Measurements from ENCODE around the gene PTPN21.

PTPN21 gene

GRCh38 chr14:88554457-88555286 lies at the start of gene PTPN21:
Gene PTPN21 (minus strand): TSS chr14:88555007. CDS start chr14:88550417, 4,590 bp downstream.
- DNase-seq: no peak

- no peak for DNase-seq
Observed at GRCh38 chr14:88604212-88604611, 49.4 kb upstream of the PTPN21 start.

- DNase-seq: peak; percentile 86
Observed at GRCh38 chr14:88599761-88600439, 45.1 kb upstream of the PTPN21 start.

- DNase-seq: no peak
Observed at GRCh38 chr14:88599326-88599725, 44.5 kb upstream of the PTPN21 start.

GRCh38 chr14:88598097-88598675 lies 43.4 kb upstream of the PTPN21 start:
- DNase-seq: no peak

- DNase-seq: no peak
Observed at GRCh38 chr14:88597601-88598000, 42.8 kb upstream of the PTPN21 start.

- no peak for DNase-seq
Observed at GRCh38 chr14:88597038-88597437, 42.2 kb upstream of the PTPN21 start.

- DNase-seq: no peak
Observed at GRCh38 chr14:88592031-88592430, 37.2 kb upstream of the PTPN21 start.

- no peak for DNase-seq
Observed at GRCh38 chr14:88590173-88590572, 35.4 kb upstream of the PTPN21 start.

- no peak for DNase-seq
Observed at GRCh38 chr14:88588081-88588480, 33.3 kb upstream of the PTPN21 start.

- no peak for DNase-seq
Observed at GRCh38 chr14:88584451-88584850, 29.6 kb upstream of the PTPN21 start.

- no peak for DNase-seq
Observed at GRCh38 chr14:88576222-88576621, 21.4 kb upstream of the PTPN21 start.

- DNase-seq: no peak
Observed at GRCh38 chr14:88572117-88572516, 17.3 kb upstream of the PTPN21 start.

GRCh38 chr14:88568196-88568595 lies 13.4 kb upstream of the PTPN21 start:
- DNase-seq: no peak

GRCh38 chr14:88565427-88565826 lies 10.6 kb upstream of the PTPN21 start:
- DNase-seq: no peak

GRCh38 chr14:88563845-88564244 lies 9.0 kb upstream of the PTPN21 start:
- no peak for DNase-seq

GRCh38 chr14:88562831-88563686 lies 8.3 kb upstream of the PTPN21 start, which contains the start of gene ZC3H14:
Gene ZC3H14 (plus strand): TSS chr14:88563037. CDS start chr14:88563134, 97 bp downstream.
- DNase-seq: peak; percentile 90

- no peak for DNase-seq
Observed at GRCh38 chr14:88562532-88562830, 7.7 kb upstream of the PTPN21 start.

- DNase-seq: no peak
Observed at GRCh38 chr14:88559852-88560251, 5.0 kb upstream of the PTPN21 start.

GRCh38 chr14:88556581-88556980 lies 1.8 kb upstream of the PTPN21 start:
- no peak for DNase-seq

GRCh38 chr14:88553886-88554456 lies 836 bp downstream of the PTPN21 start:
- no peak for DNase-seq

GRCh38 chr14:88552876-88553275 lies 1.9 kb downstream of the PTPN21 start:
- DNase-seq: no peak

- DNase-seq: no peak
Observed at GRCh38 chr14:88551980-88552431, 2.8 kb downstream of the PTPN21 start.
